Measurements from ENCODE around the gene UGT1A8.

DNA sequence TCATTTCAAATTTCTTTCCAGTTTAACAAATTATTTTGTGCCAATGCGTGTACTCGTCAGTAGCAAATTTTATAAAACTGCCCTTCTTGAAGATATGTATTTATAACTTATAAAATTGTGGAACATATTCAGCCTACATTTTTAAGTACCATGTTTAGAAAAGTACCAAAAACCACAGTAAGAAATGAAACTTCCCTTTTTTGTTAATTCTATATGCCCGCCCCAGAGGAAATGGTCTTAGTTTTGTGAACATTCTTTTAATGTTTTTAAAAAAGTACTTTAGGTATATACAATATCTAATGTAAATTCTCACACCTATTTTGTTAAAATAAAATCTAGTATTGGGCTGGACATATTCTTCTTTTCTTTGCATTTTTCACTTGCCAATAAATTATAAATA lies 55.5 kb downstream of the UGT1A8 start:
- TF ChIP-seq, protein P1, sequence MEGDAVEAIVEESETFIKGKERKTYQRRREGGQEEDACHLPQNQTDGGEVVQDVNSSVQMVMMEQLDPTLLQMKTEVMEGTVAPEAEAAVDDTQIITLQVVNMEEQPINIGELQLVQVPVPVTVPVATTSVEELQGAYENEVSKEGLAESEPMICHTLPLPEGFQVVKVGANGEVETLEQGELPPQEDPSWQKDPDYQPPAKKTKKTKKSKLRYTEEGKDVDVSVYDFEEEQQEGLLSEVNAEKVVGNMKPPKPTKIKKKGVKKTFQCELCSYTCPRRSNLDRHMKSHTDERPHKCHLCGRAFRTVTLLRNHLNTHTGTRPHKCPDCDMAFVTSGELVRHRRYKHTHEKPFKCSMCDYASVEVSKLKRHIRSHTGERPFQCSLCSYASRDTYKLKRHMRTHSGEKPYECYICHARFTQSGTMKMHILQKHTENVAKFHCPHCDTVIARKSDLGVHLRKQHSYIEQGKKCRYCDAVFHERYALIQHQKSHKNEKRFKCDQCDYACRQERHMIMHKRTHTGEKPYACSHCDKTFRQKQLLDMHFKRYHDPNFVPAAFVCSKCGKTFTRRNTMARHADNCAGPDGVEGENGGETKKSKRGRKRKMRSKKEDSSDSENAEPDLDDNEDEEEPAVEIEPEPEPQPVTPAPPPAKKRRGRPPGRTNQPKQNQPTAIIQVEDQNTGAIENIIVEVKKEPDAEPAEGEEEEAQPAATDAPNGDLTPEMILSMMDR (IDR thresholded peaks at IDR 0.05): no peak
- no peak for TF ChIP-seq POLR2A (IDR thresholded peaks at IDR 0.05)

Measured in adrenal gland (tissue), 5 donors.